Stimulated activated CD4-positive, alpha-beta T cell treated with anti-CD3 and anti-CD28 coated beads, Interleukin-1b, Interleukin-23, amount 100 ng/mL, for 1 hour (primary cell): ENCODE results near the gene PLIN1.

Source experiments
- DNase-seq, 2 donors: peaks; one replicate each; pipeline ENCODE4 v3.0.0-alpha.2; 2020; ENCODE audit warnings: low read depth in 2 of 2

PLIN1 gene

GRCh38 chr15:89654301-89654761 is 24.8 kb downstream of the PLIN1 start:
- DNase-seq: no peak

GRCh38 chr15:89653578-89653977 is 25.6 kb downstream of the PLIN1 start:
- DNase-seq: no peak

GRCh38 chr15:89652666-89653065 is 26.5 kb downstream of the PLIN1 start:
- no peak for DNase-seq

- no peak for DNase-seq
These were observed 27.0 kb downstream of the PLIN1 start for GRCh38 chr15:89652131-89652530.

GRCh38 chr15:89649716-89650115 is 29.5 kb downstream of the PLIN1 start:
- no peak for DNase-seq

- no peak for DNase-seq
These were observed 30.0 kb downstream of the PLIN1 start for GRCh38 chr15:89649013-89649625.

GRCh38 chr15:89648106-89649012 is 30.8 kb downstream of the PLIN1 start:
- DNase-seq: no peak

- peak in 1 of 2 donors; percentile 47 for DNase-seq
These were observed 31.8 kb downstream of the PLIN1 start for GRCh38 chr15:89647191-89647851.

GRCh38 chr15:89646416-89647141 is 32.6 kb downstream of the PLIN1 start:
- no peak for DNase-seq

GRCh38 chr15:89645680-89646079 is 33.5 kb downstream of the PLIN1 start:
- no peak for DNase-seq

- DNase-seq: no peak
These were observed 37.1 kb downstream of the PLIN1 start for GRCh38 chr15:89642106-89642505.

- no peak for DNase-seq
These were observed 38.1 kb downstream of the PLIN1 start for GRCh38 chr15:89641053-89641452.

GRCh38 chr15:89640245-89640644 is 38.9 kb downstream of the PLIN1 start:
- no peak for DNase-seq

GRCh38 chr15:89633585-89633984 is 45.6 kb downstream of the PLIN1 start:
- no peak for DNase-seq

- DNase-seq: no peak
These were observed 46.4 kb downstream of the PLIN1 start for GRCh38 chr15:89632563-89633430.

GRCh38 chr15:89631902-89632264 is 47.3 kb downstream of the PLIN1 start:
- DNase-seq: no peak

GRCh38 chr15:89630974-89631901 is 47.9 kb downstream of the PLIN1 start:
- DNase-seq: no peak

- no peak for DNase-seq
These were observed 48.9 kb downstream of the PLIN1 start for GRCh38 chr15:89630260-89630659.

- DNase-seq: no peak
These were observed 49.3 kb downstream of the PLIN1 start for GRCh38 chr15:89629829-89630228.
